ENCODE results near the gene PARN.
"Not testable (repeated sequence)": the region's sequence is repeated elsewhere in the genome, so short reads cannot be mapped to it uniquely, and the experiment has no call there.

PARN gene

GRCh38 chr16:14472357-14472756 is 157.7 kb downstream of the PARN start:
- DNase-seq (ENCODE audit: low read depth), result no peak

DNA sequence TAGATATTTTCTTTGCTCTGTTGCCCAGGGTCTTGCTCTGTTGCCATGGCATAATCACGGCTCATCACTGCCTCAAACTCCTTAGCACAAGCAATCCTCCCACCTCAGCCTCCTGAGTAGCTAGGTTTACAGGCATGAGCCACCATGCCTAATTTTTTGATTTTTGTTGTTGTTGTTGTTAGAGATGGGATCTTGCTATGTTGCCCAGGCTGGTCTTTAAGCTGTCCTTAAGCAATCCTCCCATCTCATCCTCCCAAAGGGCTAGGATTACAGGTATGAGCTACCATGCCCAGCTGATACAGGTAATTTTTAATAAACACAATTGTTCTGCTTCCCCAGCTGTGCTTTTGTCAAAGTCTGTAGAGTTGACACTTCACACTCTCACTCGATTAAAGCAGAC is 159.3 kb downstream of the PARN start:
- DNase-seq (ENCODE audit: low read depth), result no peak

DNA sequence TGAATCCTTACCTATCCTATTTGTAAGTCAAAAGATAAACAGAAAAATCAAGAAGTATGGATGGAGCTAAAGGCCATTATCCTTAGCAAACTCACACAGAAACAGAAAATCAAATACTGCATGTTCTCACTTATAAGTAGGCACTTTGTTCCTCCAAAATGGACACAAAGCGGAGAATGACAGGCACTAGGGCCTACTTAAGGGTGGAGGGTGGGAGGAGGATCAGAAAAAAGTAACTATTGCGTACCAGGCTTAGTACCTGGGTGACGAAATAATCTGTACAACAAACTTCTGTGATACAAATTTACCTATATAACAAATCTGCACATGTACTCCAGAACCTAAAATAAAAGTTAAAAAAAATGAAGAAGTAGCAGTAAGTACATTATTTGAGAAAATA is 164.3 kb downstream of the PARN start:
- DNase-seq (ENCODE audit: low read depth), result no peak

DNA sequence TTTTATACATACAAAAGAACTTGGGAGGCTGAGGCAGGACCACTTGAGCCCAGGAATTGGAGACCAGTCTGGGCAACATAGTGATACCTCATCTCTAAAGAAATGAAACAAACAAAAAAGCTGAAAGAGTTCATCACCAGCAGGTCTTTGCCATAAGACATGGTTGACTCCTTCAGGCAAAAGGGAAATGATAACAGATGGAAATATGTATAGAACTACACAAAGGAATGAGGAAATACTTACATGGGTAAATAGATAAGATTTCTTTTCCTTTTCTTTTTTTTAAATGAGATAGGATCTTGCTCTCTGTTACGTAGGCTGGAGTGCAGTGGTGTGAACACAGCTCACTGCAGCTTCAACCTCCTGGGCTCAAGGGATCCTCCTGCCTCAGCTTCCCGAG is 165.3 kb downstream of the PARN start:
- no peak for DNase-seq (ENCODE audit: low read depth)

- no peak for DNase-seq (ENCODE audit: low read depth)
Measured at GRCh38 chr16:14464192-14464591, 165.9 kb downstream of the PARN start.

DNA sequence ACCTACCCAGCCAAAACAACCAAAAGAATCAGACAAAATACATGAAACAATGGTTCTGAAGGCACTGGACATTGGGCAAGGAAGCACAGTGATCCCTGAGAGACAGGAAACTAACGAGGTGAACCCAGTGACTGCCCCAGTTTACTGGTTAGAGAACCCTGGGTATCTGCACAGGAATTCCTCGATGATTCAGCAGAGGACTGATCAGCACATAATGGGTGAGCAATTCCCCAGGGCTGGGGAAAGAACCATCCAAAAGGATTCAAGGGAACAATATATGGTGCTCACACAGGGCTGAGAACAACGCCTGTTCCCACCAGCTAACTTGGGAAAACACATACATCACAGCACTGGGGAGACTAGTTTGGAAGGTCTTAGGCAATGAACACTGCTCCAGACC is 167.2 kb downstream of the PARN start:
- DNase-seq (ENCODE audit: low read depth), result no peak

GRCh38 chr16:14460726-14461125 is 169.3 kb downstream of the PARN start:
- no peak for DNase-seq (ENCODE audit: low read depth)

DNA sequence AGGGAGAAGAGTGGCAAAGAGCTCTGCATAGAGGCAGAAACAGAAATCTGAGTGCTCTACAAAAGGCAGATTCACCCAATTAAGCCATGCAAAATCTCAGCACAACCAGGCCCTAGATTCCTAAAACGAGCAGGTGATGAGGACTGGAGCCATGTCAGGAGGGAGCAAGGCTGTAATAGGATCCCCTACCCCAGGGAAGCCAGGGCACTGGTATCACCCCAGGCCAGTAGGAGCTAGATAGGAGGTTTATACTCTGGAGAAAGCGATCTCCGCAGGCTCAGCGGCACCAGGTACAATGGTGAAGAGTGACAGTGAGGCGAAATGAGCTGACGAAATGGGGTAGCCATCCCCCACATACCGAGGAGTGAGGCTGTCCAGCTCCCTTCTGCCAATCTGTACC is 171.5 kb downstream of the PARN start:
- no peak for DNase-seq (ENCODE audit: low read depth)

GRCh38 chr16:14456793-14457481 is 173.1 kb downstream of the PARN start:
- no peak for DNase-seq (ENCODE audit: low read depth)

- no peak for DNase-seq (ENCODE audit: low read depth)
Measured at GRCh38 chr16:14455573-14455972, 174.5 kb downstream of the PARN start.

DNA sequence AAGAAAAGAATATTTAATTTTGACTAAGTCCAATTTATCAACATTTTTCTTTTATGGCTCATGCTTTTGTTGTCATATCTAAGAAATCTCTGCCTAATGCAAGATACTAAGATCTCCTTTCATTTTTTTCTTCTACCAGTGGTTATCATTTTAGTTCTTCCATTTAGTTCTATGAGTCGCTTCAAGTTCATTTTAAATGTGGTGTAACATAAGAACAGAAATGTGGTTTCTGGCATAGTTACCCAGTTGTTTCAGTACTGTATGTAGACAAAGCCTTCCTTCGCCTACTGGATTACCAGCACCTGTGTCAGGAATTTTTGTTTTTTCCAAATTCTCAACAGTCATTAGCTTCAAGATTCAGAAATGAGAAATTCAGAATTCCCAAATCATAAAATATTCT is 175.7 kb downstream of the PARN start:
- DNase-seq (ENCODE audit: low read depth), result no peak

GRCh38 chr16:14452066-14452465 is 178.0 kb downstream of the PARN start:
- no peak for DNase-seq (ENCODE audit: low read depth)

GRCh38 chr16:14450846-14451245 is 179.2 kb downstream of the PARN start:
- no peak for DNase-seq (ENCODE audit: low read depth)

GRCh38 chr16:14449790-14450480 is 180.1 kb downstream of the PARN start:
- DNase-seq (ENCODE audit: low read depth), result no peak

- no peak for DNase-seq (ENCODE audit: low read depth)
Measured at GRCh38 chr16:14449334-14449733, 180.7 kb downstream of the PARN start.

DNA sequence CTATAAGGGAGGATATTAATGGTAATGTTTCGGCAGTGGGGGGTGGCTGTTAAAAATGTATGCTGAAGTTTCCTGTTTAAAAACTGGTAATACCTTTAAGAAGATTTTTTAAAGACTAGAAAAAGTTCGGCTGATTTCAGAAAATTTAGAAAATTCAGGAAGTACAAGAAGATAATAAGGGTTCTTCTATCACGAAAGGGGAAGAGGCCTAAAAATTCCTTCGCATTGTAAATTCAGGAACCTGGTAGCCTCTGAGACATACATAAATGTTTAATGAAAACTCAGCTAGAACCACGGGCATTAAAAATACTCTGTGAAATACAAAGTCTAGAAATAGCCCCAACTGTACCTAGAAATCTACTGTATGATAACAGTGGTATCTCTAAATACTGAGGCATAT is 181.2 kb downstream of the PARN start:
- DNase-seq (ENCODE audit: low read depth), result no peak

- DNase-seq (ENCODE audit: low read depth), result no peak
Measured at GRCh38 chr16:14447783-14448182, 182.3 kb downstream of the PARN start.

DNA sequence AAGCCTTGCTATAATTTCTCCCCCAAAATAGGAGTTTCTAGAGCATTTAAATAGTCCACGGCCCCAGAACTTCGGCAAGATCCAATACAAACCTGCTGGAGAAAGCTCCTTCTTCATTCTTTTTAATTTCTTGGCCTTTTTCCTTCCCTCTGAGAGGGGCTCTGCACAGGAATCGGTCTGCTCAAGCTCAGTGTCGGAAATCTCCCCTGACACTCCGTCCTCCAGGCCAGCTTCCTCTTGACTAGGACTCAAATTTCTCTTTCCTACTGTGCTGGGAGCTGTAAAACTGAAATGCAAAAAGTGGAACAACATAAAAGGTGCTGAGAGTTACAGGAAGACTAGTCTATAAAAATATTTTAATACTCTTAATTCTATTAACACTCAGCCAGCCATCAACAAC is 183.3 kb downstream of the PARN start:
- no peak for DNase-seq (ENCODE audit: low read depth)

GRCh38 chr16:14445937-14446715 is 183.9 kb downstream of the PARN start:
- DNase-seq (ENCODE audit: low read depth), result no peak

DNA sequence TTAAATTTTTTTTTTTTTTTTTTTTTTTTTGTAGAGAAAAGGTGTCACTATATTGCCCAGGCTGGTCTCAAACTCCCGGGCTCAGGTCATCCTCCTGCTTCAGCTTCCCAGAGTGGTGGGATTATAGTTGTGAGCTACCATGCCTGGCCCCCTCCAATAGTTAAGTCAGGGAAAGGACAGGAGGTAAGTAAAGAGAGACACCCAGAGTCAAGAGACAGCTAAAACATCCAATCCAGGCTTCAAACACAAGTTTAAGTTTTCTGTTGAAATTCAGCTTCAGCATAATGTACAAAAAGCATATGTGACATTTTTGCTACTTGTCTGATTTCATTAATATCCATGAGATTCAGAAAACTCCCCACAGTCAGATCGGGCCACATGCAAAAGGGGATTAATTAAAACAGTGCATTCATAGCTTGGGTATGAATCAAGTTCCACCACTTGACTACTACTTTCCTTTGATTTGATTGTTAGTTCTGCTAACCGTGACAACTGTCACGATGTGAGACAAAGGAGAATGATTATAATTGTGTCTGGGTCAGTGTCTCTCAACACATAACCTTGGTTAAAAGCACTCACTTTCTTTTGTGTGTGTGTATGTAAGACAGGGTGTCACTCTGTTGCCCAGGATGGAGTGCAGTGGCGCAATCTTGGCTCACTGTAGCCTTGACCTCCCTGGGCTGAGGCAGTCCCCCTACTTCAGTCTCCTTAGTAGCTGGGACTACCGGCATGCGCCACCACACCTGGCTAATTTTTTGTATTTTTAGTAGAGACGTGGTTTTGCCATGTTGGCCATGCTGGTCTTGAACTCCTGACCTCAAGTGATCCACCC is 184.9 kb downstream of the PARN start:
- no peak for DNase-seq (ENCODE audit: low read depth)

DNA sequence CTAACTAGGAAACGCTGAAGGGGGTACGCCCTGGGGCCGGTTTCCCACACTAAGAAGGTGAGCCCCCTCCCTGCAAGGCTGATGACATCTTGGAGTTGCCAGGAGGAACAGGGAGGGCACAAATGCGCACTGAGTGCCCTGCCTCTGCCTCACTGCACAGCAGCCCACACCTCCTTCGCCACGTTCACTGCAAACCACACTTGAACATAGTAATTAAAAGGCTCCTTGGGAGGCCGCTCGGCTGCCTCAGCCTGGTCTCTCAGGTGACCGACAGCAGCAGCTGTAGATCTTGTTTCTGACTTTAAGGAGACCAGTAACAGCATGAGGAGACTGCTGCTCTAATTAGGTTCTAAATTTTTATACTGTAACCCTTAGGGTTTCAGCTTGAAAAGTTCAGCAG is 188.5 kb downstream of the PARN start:
- not testable (repeated sequence) for DNase-seq (ENCODE audit: low read depth)

DNA sequence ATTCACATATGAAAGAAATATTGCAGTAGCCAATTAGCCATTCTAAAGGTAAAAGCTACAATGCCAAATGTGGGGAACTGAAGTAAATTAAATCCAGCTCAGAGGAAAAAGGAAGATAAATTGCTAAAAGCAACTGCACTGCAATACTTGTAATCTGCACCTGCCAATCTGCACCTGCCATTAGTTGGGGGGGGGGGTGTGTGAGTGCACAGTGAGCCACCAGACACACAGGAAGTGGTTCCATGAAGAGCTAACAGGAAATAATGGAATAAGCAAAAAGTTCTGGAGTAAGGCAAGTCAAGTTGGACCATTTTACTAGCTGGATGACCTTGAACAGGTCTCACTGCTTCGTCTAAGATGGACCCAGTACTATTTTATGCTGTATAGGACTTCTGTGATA is 191.8 kb downstream of the PARN start:
- no peak for DNase-seq (ENCODE audit: low read depth)

All from activated T-cell treated with anti-CD3 and anti-CD28 coated beads for 48 hours (primary cell).